ENCODE data around the gene GSN.

GSN gene

DNA sequence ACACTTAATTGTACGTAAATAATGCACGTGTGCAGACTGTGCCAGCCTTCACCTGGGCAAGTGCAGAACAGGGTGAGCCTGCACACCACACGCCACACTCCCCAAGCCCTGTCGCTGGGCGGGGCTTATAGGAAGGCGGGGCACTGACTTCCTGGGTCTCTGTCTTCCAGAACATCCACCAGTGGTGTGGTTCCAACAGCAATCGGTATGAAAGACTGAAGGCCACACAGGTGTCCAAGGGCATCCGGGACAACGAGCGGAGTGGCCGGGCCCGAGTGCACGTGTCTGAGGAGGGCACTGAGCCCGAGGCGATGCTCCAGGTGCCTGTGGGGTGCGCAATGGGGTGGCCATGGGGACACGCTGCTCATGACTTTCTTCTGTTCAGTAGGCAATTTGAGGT, 44.2 kb downstream of the GSN start:
- no peaks in the 10 kb centered on the region for H3K9me3 ChIP-seq (ENCODE audit: control insufficient read depth, insufficient read depth, low read length)
- H3K4me1 ChIP-seq (ENCODE audit: control insufficient read depth, low read length), result no peaks in the 10 kb centered on the region
- TF ChIP-seq, protein P1, sequence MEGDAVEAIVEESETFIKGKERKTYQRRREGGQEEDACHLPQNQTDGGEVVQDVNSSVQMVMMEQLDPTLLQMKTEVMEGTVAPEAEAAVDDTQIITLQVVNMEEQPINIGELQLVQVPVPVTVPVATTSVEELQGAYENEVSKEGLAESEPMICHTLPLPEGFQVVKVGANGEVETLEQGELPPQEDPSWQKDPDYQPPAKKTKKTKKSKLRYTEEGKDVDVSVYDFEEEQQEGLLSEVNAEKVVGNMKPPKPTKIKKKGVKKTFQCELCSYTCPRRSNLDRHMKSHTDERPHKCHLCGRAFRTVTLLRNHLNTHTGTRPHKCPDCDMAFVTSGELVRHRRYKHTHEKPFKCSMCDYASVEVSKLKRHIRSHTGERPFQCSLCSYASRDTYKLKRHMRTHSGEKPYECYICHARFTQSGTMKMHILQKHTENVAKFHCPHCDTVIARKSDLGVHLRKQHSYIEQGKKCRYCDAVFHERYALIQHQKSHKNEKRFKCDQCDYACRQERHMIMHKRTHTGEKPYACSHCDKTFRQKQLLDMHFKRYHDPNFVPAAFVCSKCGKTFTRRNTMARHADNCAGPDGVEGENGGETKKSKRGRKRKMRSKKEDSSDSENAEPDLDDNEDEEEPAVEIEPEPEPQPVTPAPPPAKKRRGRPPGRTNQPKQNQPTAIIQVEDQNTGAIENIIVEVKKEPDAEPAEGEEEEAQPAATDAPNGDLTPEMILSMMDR (IDR thresholded peaks at IDR 0.05; ENCODE audit: low read depth, low read length, poor library complexity, severe bottlenecking), result no peak
- TF ChIP-seq EZH2phosphoT487 (IDR thresholded peaks at IDR 0.05; ENCODE audit: borderline replicate concordance, low read length), result no peak
- no peaks in the 10 kb centered on the region for H4K20me1 ChIP-seq (ENCODE audit: control insufficient read depth, insufficient read depth, low read depth, low read length)
- H3K4me3 ChIP-seq (ENCODE audit: low read length), result no peak overlapping the region
- no peak overlapping the region for H3K27ac ChIP-seq (ENCODE audit: low read depth, low read length)
- no peaks in the 10 kb centered on the region for H3F3A ChIP-seq (ENCODE audit: control insufficient read depth, insufficient read depth)
- H3K27me3 ChIP-seq (ENCODE audit: control insufficient read depth, low read length), result no peaks in the 10 kb centered on the region
- H3K4me2 ChIP-seq (ENCODE audit: low read length), result no peak overlapping the region
- no peaks in the 10 kb centered on the region for H3K79me2 ChIP-seq (ENCODE audit: control insufficient read depth, low read length)
- no peaks in the 10 kb centered on the region for H3K36me3 ChIP-seq (ENCODE audit: control insufficient read depth, low read length)
- no peaks in the 10 kb centered on the region for H3K9me2 ChIP-seq (replicated peaks; ENCODE audit: control insufficient read depth, low read length)

- no peak overlapping the region for H3K4me3 ChIP-seq (ENCODE audit: low read length)
- H3K79me2 ChIP-seq (ENCODE audit: control insufficient read depth, low read length), result no peaks in the 10 kb centered on the region
- no peaks in the 10 kb centered on the region for H3K36me3 ChIP-seq (ENCODE audit: control insufficient read depth, low read length)
- H3K27ac ChIP-seq (ENCODE audit: low read depth, low read length), result no peak overlapping the region
- no peaks in the 10 kb centered on the region for H3K9me2 ChIP-seq (replicated peaks; ENCODE audit: control insufficient read depth, low read length)
- TF ChIP-seq, protein P1 (IDR thresholded peaks at IDR 0.05; ENCODE audit: low read depth, low read length, poor library complexity, severe bottlenecking), result no peak
- no peak for TF ChIP-seq EZH2phosphoT487 (IDR thresholded peaks at IDR 0.05; ENCODE audit: borderline replicate concordance, low read length)
- H3K9me3 ChIP-seq (ENCODE audit: control insufficient read depth, insufficient read depth, low read length), result no peaks in the 10 kb centered on the region
- no peaks in the 10 kb centered on the region for H3K4me1 ChIP-seq (ENCODE audit: control insufficient read depth, low read length)
- H3K4me2 ChIP-seq (ENCODE audit: low read length), result no peak overlapping the region
- H4K20me1 ChIP-seq (ENCODE audit: control insufficient read depth, insufficient read depth, low read depth, low read length), result no peaks in the 10 kb centered on the region
- no peaks in the 10 kb centered on the region for H3K27me3 ChIP-seq (ENCODE audit: control insufficient read depth, low read length)
- H3F3A ChIP-seq (ENCODE audit: control insufficient read depth, insufficient read depth), result no peaks in the 10 kb centered on the region
Measured at GRCh38 chr9:121313458-121314152, 45.6 kb downstream of the GSN start.

- no peaks in the 10 kb centered on the region for H3K27me3 ChIP-seq (ENCODE audit: control insufficient read depth, low read length)
- no peaks in the 10 kb centered on the region for H4K20me1 ChIP-seq (ENCODE audit: control insufficient read depth, insufficient read depth, low read depth, low read length)
- H3K9me3 ChIP-seq (ENCODE audit: control insufficient read depth, insufficient read depth, low read length), result no peaks in the 10 kb centered on the region
- no peak overlapping the region for H3K4me2 ChIP-seq (ENCODE audit: low read length)
- H3K9me2 ChIP-seq (replicated peaks; ENCODE audit: control insufficient read depth, low read length), result no peaks in the 10 kb centered on the region
- no peaks in the 10 kb centered on the region for H3K4me1 ChIP-seq (ENCODE audit: control insufficient read depth, low read length)
- H3K79me2 ChIP-seq (ENCODE audit: control insufficient read depth, low read length), result no peaks in the 10 kb centered on the region
- TF ChIP-seq, protein P1 (IDR thresholded peaks at IDR 0.05; ENCODE audit: low read depth, low read length, poor library complexity, severe bottlenecking), result no peak
- TF ChIP-seq EZH2phosphoT487 (IDR thresholded peaks at IDR 0.05; ENCODE audit: borderline replicate concordance, low read length), result no peak
- no peak overlapping the region for H3K27ac ChIP-seq (ENCODE audit: low read depth, low read length)
- H3K4me3 ChIP-seq (ENCODE audit: low read length), result no peak overlapping the region
- no peaks in the 10 kb centered on the region for H3F3A ChIP-seq (ENCODE audit: control insufficient read depth, insufficient read depth)
- H3K36me3 ChIP-seq (ENCODE audit: control insufficient read depth, low read length), result no peaks in the 10 kb centered on the region
Measured at GRCh38 chr9:121316378-121316777, 48.4 kb downstream of the GSN start.
